ENCODE data around the gene CNGB1. TPM values are rescaled to one million over a fixed set of nuclear protein-coding genes. Genes with fewer than 3 reads are reported as not detected.

Gene CNGB1
- total RNA-seq, 1 donor from 2014 or later: not detected

- Histone ChIP-seq H3K9me3 (ENCODE audit: low read depth) (no peaks in the 10 kb centered on the region), H3K4me1 (no peaks in the 10 kb centered on the region), H3K79me2 (ENCODE audit: low read depth) (no peaks in the 10 kb centered on the region), H3K27ac (no peak overlapping the region), H3K36me3 (no peaks in the 10 kb centered on the region), H3K4me2 (no peak overlapping the region), H4K20me1 (ENCODE audit: low read depth) (no peaks in the 10 kb centered on the region), H2AFZ (replicated peaks) (no peak overlapping the region), H3K4me3 (no peak overlapping the region), H3K9ac (no peak overlapping the region), H3F3A (ENCODE audit: low read depth) (no peaks in the 10 kb centered on the region), H3K27me3 (no peaks in the 10 kb centered on the region)
- no peak for DNase-seq (ENCODE audit: low spot score)
- Mint-ChIP-seq H3K4me1 (peaks cover 2% of the 10 kb centered on the region), H3K36me3 (no peaks in the 10 kb centered on the region), H3K27me3 (ENCODE audit: insufficient read depth, low read depth) (peaks cover 8% of the 10 kb centered on the region), H3K27ac (no peak overlapping the region), H3K4me3 (no peak overlapping the region), H3K9me3 (no peaks in the 10 kb centered on the region)
- TF ChIP-seq EZH2phosphoT487 (IDR thresholded peaks at IDR 0.05) (no peak), CTCF (IDR thresholded peaks at IDR 0.05) (no peak), EZH2 (IDR thresholded peaks at IDR 0.05) (no peak)
Measured at GRCh38 chr16:57948027-57948426, 22.9 kb downstream of the CNGB1 start.

DNA sequence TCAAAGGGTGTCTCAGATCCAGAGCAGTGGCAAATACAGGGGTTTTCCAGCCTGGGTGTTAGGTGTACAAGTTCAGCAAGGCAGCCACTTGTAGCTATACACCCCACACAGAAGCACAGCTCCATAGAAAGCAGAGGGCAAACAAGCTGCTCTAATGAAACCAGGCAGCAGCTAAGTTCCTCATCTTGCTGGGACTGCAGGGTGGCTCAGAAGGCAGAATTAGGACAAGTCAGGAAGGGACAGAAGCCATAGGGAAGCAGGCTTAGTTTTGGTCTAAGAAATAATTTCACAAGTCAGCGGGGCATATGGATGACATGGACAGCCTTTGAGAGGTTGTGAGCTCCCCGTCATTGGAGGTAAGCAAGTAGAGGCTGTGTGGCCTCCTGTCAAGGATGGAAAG, 23.7 kb downstream of the CNGB1 start:
- no peak overlapping the region for H3K4me3 ChIP-seq
- no peak overlapping the region for H3K4me3 Mint-ChIP-seq
- no peak overlapping the region for H3K4me2 ChIP-seq
- no peaks in the 10 kb centered on the region for H3K79me2 ChIP-seq (ENCODE audit: low read depth)
- H3K27ac ChIP-seq: no peak overlapping the region
- H3K4me1 ChIP-seq: no peaks in the 10 kb centered on the region
- no peaks in the 10 kb centered on the region for H3K27me3 ChIP-seq
- no peaks in the 10 kb centered on the region for H4K20me1 ChIP-seq (ENCODE audit: low read depth)
- H3K4me1 Mint-ChIP-seq: peaks cover 2% of the 10 kb centered on the region
- H3K27ac Mint-ChIP-seq: no peak overlapping the region
- H3K9ac ChIP-seq: no peak overlapping the region
- H3F3A ChIP-seq (ENCODE audit: low read depth): no peaks in the 10 kb centered on the region
- TF ChIP-seq EZH2 (IDR thresholded peaks at IDR 0.05): no peak
- no peak for TF ChIP-seq EZH2phosphoT487 (IDR thresholded peaks at IDR 0.05)
- TF ChIP-seq CTCF (IDR thresholded peaks at IDR 0.05): no peak
- H3K27me3 Mint-ChIP-seq (ENCODE audit: insufficient read depth, low read depth): peaks cover 8% of the 10 kb centered on the region
- H3K36me3 Mint-ChIP-seq: no peaks in the 10 kb centered on the region
- H3K36me3 ChIP-seq: no peaks in the 10 kb centered on the region
- DNase-seq (ENCODE audit: low spot score): no peak
- no peak overlapping the region for H2AFZ ChIP-seq (replicated peaks)
- no peaks in the 10 kb centered on the region for H3K9me3 ChIP-seq (ENCODE audit: low read depth)
- H3K9me3 Mint-ChIP-seq: no peaks in the 10 kb centered on the region

GRCh38 chr16:57946181-57946801, 24.6 kb downstream of the CNGB1 start:
- Histone ChIP-seq H3K27ac (no peak overlapping the region), H4K20me1 (ENCODE audit: low read depth) (no peaks in the 10 kb centered on the region), H3K27me3 (no peaks in the 10 kb centered on the region), H3K79me2 (ENCODE audit: low read depth) (no peaks in the 10 kb centered on the region), H3F3A (ENCODE audit: low read depth) (no peaks in the 10 kb centered on the region), H3K36me3 (no peaks in the 10 kb centered on the region), H3K4me1 (no peaks in the 10 kb centered on the region), H3K4me3 (no peak overlapping the region), H3K9me3 (ENCODE audit: low read depth) (no peaks in the 10 kb centered on the region), H2AFZ (replicated peaks) (no peak overlapping the region), H3K4me2 (no peak overlapping the region), H3K9ac (no peak overlapping the region)
- no peak for TF ChIP-seq EZH2 (IDR thresholded peaks at IDR 0.05)
- no peak overlapping the region for H3K27ac Mint-ChIP-seq
- no peak overlapping the region for H3K4me3 Mint-ChIP-seq
- H3K27me3 Mint-ChIP-seq (ENCODE audit: insufficient read depth, low read depth): peaks cover 5% of the 10 kb centered on the region
- DNase-seq (ENCODE audit: low spot score): no peak
- peaks cover 2% of the 10 kb centered on the region for H3K4me1 Mint-ChIP-seq
- H3K36me3 Mint-ChIP-seq: no peaks in the 10 kb centered on the region
- H3K9me3 Mint-ChIP-seq: no peaks in the 10 kb centered on the region

GRCh38 chr16:57945740-57946138, 25.2 kb downstream of the CNGB1 start:
- Mint-ChIP-seq H3K27ac (no peak overlapping the region), H3K4me3 (no peak overlapping the region), H3K27me3 (ENCODE audit: insufficient read depth, low read depth) (peaks cover 5% of the 10 kb centered on the region), H3K36me3 (no peaks in the 10 kb centered on the region), H3K4me1 (peaks cover 2% of the 10 kb centered on the region), H3K9me3 (no peaks in the 10 kb centered on the region)
- H3K9me3 ChIP-seq (ENCODE audit: low read depth): no peaks in the 10 kb centered on the region
- H3K79me2 ChIP-seq (ENCODE audit: low read depth): no peaks in the 10 kb centered on the region
- no peak overlapping the region for H3K4me2 ChIP-seq
- H2AFZ ChIP-seq (replicated peaks): no peak overlapping the region
- H3K4me3 ChIP-seq: no peak overlapping the region
- H3F3A ChIP-seq (ENCODE audit: low read depth): no peaks in the 10 kb centered on the region
- no peak for DNase-seq (ENCODE audit: low spot score)
- H4K20me1 ChIP-seq (ENCODE audit: low read depth): no peaks in the 10 kb centered on the region
- H3K27me3 ChIP-seq: no peaks in the 10 kb centered on the region
- H3K9ac ChIP-seq: no peak overlapping the region
- no peaks in the 10 kb centered on the region for H3K36me3 ChIP-seq
- H3K4me1 ChIP-seq: no peaks in the 10 kb centered on the region
- no peak for TF ChIP-seq EZH2 (IDR thresholded peaks at IDR 0.05)
- TF ChIP-seq EZH2phosphoT487 (IDR thresholded peaks at IDR 0.05): no peak
- peak; percentile 32 for TF ChIP-seq CTCF (IDR thresholded peaks at IDR 0.05)
- no peak overlapping the region for H3K27ac ChIP-seq
